ENCODE results near the gene MPV17L.
A peak's percentile ranks its signal among the peaks of the same experiment; 100 is the strongest.
"Not testable (repeated sequence)": the region's sequence is repeated elsewhere in the genome, so short reads cannot be mapped to it uniquely, and the experiment has no call there.

Gene MPV17L

DNA sequence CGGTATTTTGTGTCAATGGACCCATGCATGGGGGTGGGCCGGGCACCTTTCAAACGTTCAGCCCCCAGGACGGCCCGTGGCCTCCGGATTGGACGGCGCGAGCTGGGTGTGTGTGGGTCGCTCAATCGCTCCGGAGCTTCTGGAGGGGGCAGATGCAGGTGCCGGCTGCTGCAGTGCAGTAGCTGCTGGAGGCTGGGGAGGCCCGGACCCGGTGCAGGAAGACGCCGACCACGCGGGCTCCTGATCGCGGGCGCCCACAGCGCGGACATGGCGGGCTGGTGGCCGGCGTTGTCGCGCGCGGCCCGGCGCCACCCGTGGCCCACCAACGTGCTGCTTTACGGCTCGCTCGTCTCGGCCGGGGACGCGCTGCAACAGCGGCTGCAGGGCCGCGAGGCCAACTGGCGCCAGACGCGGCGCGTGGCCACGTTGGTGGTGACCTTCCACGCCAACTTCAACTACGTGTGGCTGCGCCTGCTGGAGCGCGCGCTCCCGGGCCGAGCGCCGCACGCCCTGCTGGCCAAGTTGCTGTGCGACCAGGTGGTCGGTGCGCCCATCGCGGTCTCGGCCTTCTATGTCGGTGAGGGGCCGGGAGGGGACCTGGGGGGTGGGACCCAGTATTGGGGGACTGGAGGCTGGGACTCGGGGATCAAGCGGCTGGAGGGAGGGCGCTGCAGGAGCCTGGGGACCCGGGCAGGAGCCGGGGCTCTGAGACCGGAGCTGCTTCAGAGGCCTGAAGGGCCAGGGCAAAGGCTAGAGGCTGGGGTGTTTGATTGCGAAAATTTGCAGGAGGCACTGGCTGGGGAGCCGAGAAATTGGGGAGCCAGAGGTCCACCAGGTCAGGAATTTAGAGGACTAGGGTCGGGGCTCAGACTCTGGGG lies at the start of gene MPV17L:
Gene MPV17L, plus strand, starts transcription at position 124 of the 878 bp plus-strand sequence. Its CDS starts 144 bp downstream, at position 268.
- DNase-seq (ENCODE audit: low read depth), result not testable (repeated sequence)

DNA sequence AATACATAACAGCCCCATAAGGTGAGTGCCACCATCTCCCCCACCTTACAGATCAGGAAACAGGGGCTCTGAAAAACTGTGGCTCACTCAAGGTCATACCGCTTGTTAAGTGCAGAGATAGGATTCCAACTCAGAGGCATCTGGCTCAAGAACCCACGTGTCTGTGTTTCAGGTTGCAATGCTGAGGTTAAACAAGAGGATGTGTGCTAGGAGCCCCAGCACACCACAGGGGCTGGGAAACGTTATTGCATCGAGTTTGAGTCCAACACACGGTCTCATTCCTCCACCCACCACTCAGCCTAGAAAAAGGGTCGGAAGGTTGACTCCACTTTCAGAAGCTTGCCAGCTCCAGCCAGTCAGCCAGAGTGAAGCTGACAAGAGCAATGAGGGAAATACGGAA lies 46.8 kb upstream of the MPV17L start:
- DNase-seq (ENCODE audit: low read depth), result not testable (repeated sequence)

DNA sequence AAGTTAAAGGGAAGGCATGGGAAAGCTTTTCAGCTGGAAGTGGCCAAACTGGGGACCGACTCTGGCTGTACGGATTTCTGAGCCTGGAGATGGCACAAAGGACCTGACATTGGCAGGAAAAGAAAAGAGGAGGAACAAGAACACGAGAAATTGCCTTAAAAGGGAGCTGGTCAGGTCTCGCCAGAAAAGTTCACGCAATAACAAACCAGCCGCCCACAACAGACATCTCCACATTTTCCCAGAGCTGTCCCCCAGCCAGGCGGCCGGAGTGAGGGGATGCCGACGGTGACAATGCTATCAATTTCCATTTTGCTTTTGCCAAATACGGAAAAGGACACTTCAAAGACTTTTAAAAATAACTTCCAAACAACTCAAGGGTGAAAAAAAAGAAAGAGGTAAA lies 44.3 kb upstream of the MPV17L start:
- not testable (repeated sequence) for DNase-seq (ENCODE audit: low read depth)

DNA sequence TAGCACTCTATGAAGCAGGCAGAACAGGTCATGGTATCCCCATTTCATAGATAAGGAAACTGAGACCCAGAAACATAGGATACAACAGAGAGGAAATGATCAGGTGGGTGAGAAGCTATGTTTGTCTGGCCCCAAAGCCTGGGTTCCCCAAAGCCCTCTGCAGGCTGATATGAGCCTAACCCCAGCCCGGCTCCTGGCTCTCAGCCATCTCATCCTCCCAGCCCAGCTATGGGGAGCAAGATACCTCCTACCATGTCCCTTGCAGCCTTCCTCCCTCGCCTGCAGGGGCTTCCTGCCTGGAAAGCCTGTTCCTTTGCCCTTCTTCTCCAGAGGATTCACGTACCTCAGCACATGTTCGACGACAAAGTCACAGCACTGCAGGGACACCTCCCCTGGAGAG lies 43.8 kb upstream of the MPV17L start:
- not testable (repeated sequence) for DNase-seq (ENCODE audit: low read depth)

- DNase-seq (ENCODE audit: low read depth), result not testable (repeated sequence)
These were observed 42.7 kb upstream of the MPV17L start for GRCh38 chr16:15352852-15353251.

DNA sequence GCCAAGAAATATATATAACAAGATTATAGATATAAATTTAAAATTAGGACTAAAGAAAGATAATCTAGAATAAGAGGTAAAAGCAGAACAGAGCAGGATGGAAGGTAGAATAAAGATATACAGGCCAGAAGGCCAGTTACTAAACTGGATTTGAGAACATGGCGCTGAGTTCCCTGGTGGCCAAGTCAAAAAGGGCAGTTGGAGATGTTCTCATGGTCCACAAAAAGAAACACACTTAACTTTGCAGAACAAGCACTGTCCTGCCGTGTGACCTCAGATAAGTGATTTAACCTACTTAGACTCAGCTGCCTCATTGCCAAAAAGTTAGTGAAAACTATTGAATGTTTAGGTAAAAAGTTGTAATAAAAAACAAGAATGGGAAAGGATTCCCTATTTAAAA lies 40.7 kb upstream of the MPV17L start:
- not testable (repeated sequence) for DNase-seq (ENCODE audit: low read depth)

- DNase-seq (ENCODE audit: low read depth), result not testable (repeated sequence)
These were observed 38.1 kb upstream of the MPV17L start for GRCh38 chr16:15357495-15357894.

GRCh38 chr16:15378194-15378593 lies 17.4 kb upstream of the MPV17L start, which contains the start of gene NPIPA5:
Gene NPIPA5 (minus strand): TSS chr16:15378294. CDS start chr16:15378294, 0 bp downstream.
- not testable (repeated sequence) for DNase-seq (ENCODE audit: low read depth)

DNA sequence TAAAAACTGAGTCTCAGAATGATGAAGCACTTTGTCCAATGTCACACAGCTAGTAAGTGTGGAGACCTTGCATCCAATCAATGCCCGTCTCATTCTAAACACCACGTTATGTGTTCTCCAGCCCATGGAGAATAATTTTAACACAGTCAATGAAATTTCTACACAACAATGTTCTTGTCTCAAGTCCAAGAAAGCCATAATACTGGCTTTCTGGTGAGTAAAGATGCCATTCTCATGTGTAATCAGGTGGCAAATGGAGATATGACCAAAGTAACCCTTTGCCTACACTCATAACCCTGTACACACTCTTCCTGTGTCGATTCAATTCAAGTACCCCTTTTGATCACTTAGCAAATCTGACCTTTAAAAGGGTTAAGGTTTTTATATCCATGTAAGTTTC lies 12.7 kb upstream of the MPV17L start:
- DNase-seq (ENCODE audit: low read depth), result peak; percentile 31

GRCh38 chr16:15388060-15388459 lies 7.5 kb upstream of the MPV17L start:
- not testable (repeated sequence) for DNase-seq (ENCODE audit: low read depth)

- DNase-seq (ENCODE audit: low read depth), result not testable (repeated sequence)
These were observed 5.6 kb upstream of the MPV17L start for GRCh38 chr16:15389916-15390315.

DNA sequence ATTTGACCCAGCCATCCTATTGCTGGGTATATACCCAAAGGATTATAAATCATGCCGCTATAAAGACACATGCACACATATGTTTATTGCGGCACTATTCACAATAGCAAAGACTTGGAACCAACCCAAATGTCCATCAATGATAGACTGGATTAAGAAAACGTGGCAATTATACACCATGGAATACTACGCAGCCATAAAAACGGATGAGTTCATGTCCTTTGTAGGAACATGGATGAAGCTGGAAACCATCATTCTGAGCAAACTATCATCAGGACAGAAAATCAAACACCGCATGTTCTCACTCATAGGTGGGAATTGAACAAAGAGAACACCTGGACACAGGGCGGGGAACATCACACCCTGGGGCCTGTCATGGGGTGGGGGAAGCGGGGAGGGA lies 2.5 kb upstream of the MPV17L start:
- not testable (repeated sequence) for DNase-seq (ENCODE audit: low read depth)

GRCh38 chr16:15396509-15396829 lies 915 bp downstream of the MPV17L start:
- not testable (repeated sequence) for DNase-seq (ENCODE audit: low read depth)

DNA sequence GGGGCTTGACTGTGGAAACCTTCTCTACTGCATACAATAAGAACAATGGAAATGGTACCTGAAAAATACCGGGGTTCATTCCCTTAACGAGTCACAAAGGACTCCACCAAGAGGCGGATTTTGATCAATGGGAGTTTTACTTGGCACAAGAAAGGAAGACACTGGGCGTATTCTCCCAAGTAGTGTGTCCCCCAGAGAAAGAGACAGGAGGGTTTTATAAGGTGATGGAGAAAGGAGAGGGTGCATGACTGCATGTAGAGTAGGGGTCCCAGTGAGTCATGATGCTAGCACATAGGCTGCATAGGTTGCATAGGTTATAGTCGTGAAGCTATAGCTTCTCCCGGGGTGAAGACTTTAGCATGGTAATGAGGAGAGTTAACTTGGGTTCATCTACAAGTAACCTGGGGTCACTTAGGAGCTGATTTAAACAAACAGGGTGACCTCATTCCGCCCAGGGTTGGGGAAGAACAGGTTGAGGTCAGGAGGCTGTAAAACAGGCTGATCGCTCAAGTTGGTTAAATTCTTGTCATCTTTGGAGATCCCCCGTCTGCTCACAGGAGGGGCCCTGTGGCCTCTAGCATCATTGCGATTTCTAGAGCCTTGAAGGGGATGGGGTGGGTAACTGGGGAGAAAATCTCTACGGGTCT lies 1.5 kb downstream of the MPV17L start:
- DNase-seq (ENCODE audit: low read depth), result no peak

- DNase-seq (ENCODE audit: low read depth), result no peak
These were observed 3.2 kb downstream of the MPV17L start for GRCh38 chr16:15398618-15399316.

DNA sequence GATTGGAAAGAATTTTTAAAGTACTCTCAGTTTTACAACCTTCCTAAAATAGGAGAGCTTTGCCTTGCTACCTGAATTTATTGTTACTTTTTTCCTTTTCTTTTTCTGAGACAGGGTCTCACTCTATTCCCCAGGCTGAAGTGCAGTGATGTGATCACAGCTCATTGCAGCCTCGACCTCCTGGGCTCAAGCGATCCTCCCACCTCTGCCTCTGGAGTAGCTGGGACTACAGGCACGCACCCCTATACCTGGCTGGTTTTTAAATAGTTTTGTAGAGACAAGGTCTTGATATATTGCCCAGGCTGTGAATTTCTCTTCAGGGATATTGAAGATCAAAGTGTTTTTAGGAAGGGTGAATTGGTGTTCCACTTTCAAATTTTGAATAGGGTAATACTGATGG lies 3.8 kb downstream of the MPV17L start:
- no peak for DNase-seq (ENCODE audit: low read depth)

DNA sequence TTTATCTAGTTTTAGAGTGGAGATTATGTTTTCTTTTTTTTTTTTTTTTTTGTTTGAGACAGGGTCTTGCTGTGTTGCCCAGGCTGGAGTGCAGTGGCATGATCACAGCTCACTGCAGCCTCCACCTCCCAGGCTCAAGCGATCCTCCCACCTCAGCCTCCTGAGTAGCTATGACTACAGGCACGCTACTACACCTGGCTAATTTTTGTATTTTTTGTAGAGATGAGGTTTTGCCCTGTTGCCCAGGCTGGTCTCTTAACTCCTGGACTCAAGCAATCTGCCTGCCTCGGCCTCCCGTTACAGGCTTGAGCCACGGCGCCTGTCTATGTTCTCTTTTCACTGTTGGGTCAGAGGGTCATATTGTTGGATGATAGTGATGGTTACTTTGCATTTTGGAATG lies 4.8 kb downstream of the MPV17L start:
- not testable (repeated sequence) for DNase-seq (ENCODE audit: low read depth)

GRCh38 chr16:15401972-15402371 lies 6.4 kb downstream of the MPV17L start:
- DNase-seq (ENCODE audit: low read depth), result no peak

- peak; percentile 33 for DNase-seq (ENCODE audit: low read depth)
These were observed 7.9 kb downstream of the MPV17L start for GRCh38 chr16:15403392-15403995.

GRCh38 chr16:15404091-15404490 lies 8.5 kb downstream of the MPV17L start:
- not testable (repeated sequence) for DNase-seq (ENCODE audit: low read depth)

DNA sequence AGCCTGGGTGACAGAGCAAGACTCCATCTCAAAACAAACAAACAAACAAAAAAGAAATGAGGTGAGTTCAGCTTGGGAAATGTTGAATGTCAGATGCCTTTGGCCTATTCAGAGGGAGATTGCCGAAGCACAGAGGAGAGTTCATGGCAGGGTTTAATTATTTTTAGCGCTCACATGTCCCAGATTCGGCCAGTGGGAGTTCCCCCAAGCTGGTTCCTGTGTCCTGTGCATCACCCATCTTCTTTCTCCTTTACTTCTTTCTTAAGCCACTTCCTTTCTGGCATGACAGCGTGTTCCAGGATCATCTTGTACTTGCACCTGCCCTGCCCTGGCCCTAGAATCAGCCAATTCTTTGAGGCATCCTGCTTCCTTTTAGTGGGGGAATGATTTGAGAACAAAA lies 9.2 kb downstream of the MPV17L start:
- DNase-seq (ENCODE audit: low read depth), result peak; percentile 35

GRCh38 chr16:15407756-15408155 lies 12.2 kb downstream of the MPV17L start:
- not testable (repeated sequence) for DNase-seq (ENCODE audit: low read depth)
